ENCODE measurements around the gene TBC1D3B. TPM values are rescaled to one million over a fixed set of nuclear protein-coding genes. Genes with fewer than 3 reads are reported as not detected.
"Not testable (repeated sequence)": the region's sequence is repeated elsewhere in the genome, so short reads cannot be mapped to it uniquely, and the experiment has no call there.

Gene TBC1D3B
- polyA plus RNA-seq, 1 donor from 2014 or later: 0.84 TPM

- not testable (repeated sequence) for H3K36me3 Mint-ChIP-seq, H3K4me3 Mint-ChIP-seq, H3K27ac Mint-ChIP-seq, H3K9me3 Mint-ChIP-seq
- H3K27me3 Mint-ChIP-seq: peaks cover 23% of the 10 kb centered on the region
- peaks cover 0 to 10% (median 1%) of the 10 kb centered on the region in 3 donors for H3K4me1 Mint-ChIP-seq
These were observed 14.3 kb upstream of the TBC1D3B start for GRCh38 chr17:36190549-36191330.

- H3K4me1 Mint-ChIP-seq: peaks cover 0 to 10% (median 1%) of the 10 kb centered on the region in 3 donors
- H3K27me3 Mint-ChIP-seq: peaks cover 22% of the 10 kb centered on the region
- not testable (repeated sequence) for H3K4me3 Mint-ChIP-seq, H3K27ac Mint-ChIP-seq, H3K36me3 Mint-ChIP-seq, H3K9me3 Mint-ChIP-seq
These were observed 13.6 kb upstream of the TBC1D3B start for GRCh38 chr17:36189993-36190392.

GRCh38 chr17:36188891-36189306 lies 12.5 kb upstream of the TBC1D3B start:
- Mint-ChIP-seq H3K27me3 (peaks cover 20% of the 10 kb centered on the region), H3K36me3 (no peaks in the 10 kb centered on the region), H3K4me3 (peak overlapping the region in 1 of 4 donors; percentile 12), H3K4me1 (peaks cover 0 to 10% (median 4%) of the 10 kb centered on the region in 3 donors), H3K9me3 (no peaks in the 10 kb centered on the region), H3K27ac (no peak overlapping the region)

GRCh38 chr17:36187943-36188665 lies 11.7 kb upstream of the TBC1D3B start:
- H3K27ac Mint-ChIP-seq: peak overlapping the region in 1 of 3 donors; percentile 10
- H3K4me1 Mint-ChIP-seq: peaks cover 0 to 10% (median 4%) of the 10 kb centered on the region in 3 donors
- peaks cover 21% of the 10 kb centered on the region for H3K27me3 Mint-ChIP-seq
- not testable (repeated sequence) for H3K9me3 Mint-ChIP-seq, H3K4me3 Mint-ChIP-seq, H3K36me3 Mint-ChIP-seq

GRCh38 chr17:36186810-36187763 lies 10.7 kb upstream of the TBC1D3B start:
- not testable (repeated sequence) for H3K36me3 Mint-ChIP-seq, H3K9me3 Mint-ChIP-seq, H3K4me1 Mint-ChIP-seq, H3K27ac Mint-ChIP-seq, H3K4me3 Mint-ChIP-seq
- H3K27me3 Mint-ChIP-seq: peaks cover 23% of the 10 kb centered on the region

- no peak overlapping the region for H3K4me3 Mint-ChIP-seq
These were observed 9.0 kb upstream of the TBC1D3B start for GRCh38 chr17:36185416-36185815.

GRCh38 chr17:36184023-36184765 lies 7.8 kb upstream of the TBC1D3B start:
- Mint-ChIP-seq H3K4me1 (peaks cover 0 to 5% (median 3%) of the 10 kb centered on the region in 3 donors), H3K36me3 (peaks cover 2% of the 10 kb centered on the region), H3K4me3 (no peak overlapping the region), H3K27me3 (peaks cover 28% of the 10 kb centered on the region), H3K27ac (no peak overlapping the region), H3K9me3 (no peaks in the 10 kb centered on the region)

More at GRCh38 chr17:36185416-36185815, 9.0 kb upstream of the TBC1D3B start:
- Mint-ChIP-seq H3K27ac (no peak overlapping the region), H3K27me3 (peaks cover 26% of the 10 kb centered on the region), H3K9me3 (no peaks in the 10 kb centered on the region), H3K36me3 (no peaks in the 10 kb centered on the region), H3K4me1 (peaks cover 0 to 5% (median 3%) of the 10 kb centered on the region in 3 donors)

GRCh38 chr17:36183001-36183971 lies 6.8 kb upstream of the TBC1D3B start:
- Mint-ChIP-seq H3K27ac (no peak overlapping the region), H3K36me3 (peaks cover 2% of the 10 kb centered on the region), H3K4me1 (peaks cover 0 to 3% (median 0%) of the 10 kb centered on the region in 3 donors), H3K27me3 (peaks cover 23% of the 10 kb centered on the region), H3K9me3 (no peaks in the 10 kb centered on the region), H3K4me3 (no peak overlapping the region)

GRCh38 chr17:36182176-36183000 lies 6.0 kb upstream of the TBC1D3B start:
- Mint-ChIP-seq H3K4me3 (peak overlapping the region in 1 of 4 donors; percentile 36), H3K27ac (no peak overlapping the region), H3K4me1 (peaks cover 0 to 3% (median 0%) of the 10 kb centered on the region in 3 donors), H3K27me3 (peaks cover 18% of the 10 kb centered on the region), H3K9me3 (no peaks in the 10 kb centered on the region), H3K36me3 (peaks cover 2% of the 10 kb centered on the region)

- H3K27ac Mint-ChIP-seq, H3K9me3 Mint-ChIP-seq, H3K36me3 Mint-ChIP-seq, H3K4me1 Mint-ChIP-seq: not testable (repeated sequence)
- Mint-ChIP-seq H3K27me3 (peaks cover 18% of the 10 kb centered on the region), H3K4me3 (peak overlapping the region in 1 of 4 donors; percentile 44)
These were observed 5.2 kb upstream of the TBC1D3B start for GRCh38 chr17:36181446-36182175.

GRCh38 chr17:36168836-36169235 lies 7.6 kb downstream of the TBC1D3B start:
- H3K4me1 Mint-ChIP-seq: not testable (repeated sequence)

GRCh38 chr17:36153895-36154610 lies 22.4 kb downstream of the TBC1D3B start:
- H3K27me3 Mint-ChIP-seq: peaks cover 27% of the 10 kb centered on the region
- peak overlapping the region; percentile 0 to 83 (median 40) for H3K4me3 Mint-ChIP-seq
- H3K36me3 Mint-ChIP-seq: no peaks in the 10 kb centered on the region
- no peaks in the 10 kb centered on the region for H3K9me3 Mint-ChIP-seq
- peaks cover 8 to 10% (median 10%) of the 10 kb centered on the region in 3 donors for H3K4me1 Mint-ChIP-seq
- H3K27ac Mint-ChIP-seq: no peak overlapping the region

More at GRCh38 chr17:36168836-36169235, 7.6 kb downstream of the TBC1D3B start:
- not testable (repeated sequence) for H3K27me3 Mint-ChIP-seq, H3K9me3 Mint-ChIP-seq, H3K27ac Mint-ChIP-seq, H3K36me3 Mint-ChIP-seq, H3K4me3 Mint-ChIP-seq

Measured in IgD-negative memory B cell (primary cell).